Measurements from ENCODE around the gene ATP6V0D1. TPM values are rescaled to one million over a fixed set of nuclear protein-coding genes. Genes with fewer than 3 reads are reported as not detected.

The ATP6V0D1 gene
- total and polyA plus RNA-seq, 2 donors (not counting 1 experiment from before 2014, with no cell fraction given): 62.1 to 91.0 TPM

GRCh38 chr16:67430504-67430976, 50.4 kb downstream of the ATP6V0D1 start:
- TF ChIP-seq EZH2 (IDR thresholded peaks at IDR 0.05; ENCODE audit: borderline replicate concordance, insufficient read depth, low read depth, low read length, poor library complexity, severe bottlenecking): peak; percentile 93
- TF ChIP-seq, protein P1, sequence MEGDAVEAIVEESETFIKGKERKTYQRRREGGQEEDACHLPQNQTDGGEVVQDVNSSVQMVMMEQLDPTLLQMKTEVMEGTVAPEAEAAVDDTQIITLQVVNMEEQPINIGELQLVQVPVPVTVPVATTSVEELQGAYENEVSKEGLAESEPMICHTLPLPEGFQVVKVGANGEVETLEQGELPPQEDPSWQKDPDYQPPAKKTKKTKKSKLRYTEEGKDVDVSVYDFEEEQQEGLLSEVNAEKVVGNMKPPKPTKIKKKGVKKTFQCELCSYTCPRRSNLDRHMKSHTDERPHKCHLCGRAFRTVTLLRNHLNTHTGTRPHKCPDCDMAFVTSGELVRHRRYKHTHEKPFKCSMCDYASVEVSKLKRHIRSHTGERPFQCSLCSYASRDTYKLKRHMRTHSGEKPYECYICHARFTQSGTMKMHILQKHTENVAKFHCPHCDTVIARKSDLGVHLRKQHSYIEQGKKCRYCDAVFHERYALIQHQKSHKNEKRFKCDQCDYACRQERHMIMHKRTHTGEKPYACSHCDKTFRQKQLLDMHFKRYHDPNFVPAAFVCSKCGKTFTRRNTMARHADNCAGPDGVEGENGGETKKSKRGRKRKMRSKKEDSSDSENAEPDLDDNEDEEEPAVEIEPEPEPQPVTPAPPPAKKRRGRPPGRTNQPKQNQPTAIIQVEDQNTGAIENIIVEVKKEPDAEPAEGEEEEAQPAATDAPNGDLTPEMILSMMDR (IDR thresholded peaks at IDR 0.05): no peak
- Mint-ChIP-seq H3K9me3 (ENCODE audit: insufficient read depth) (no peaks in the 10 kb centered on the region), H3K4me3 (peak overlapping the region; percentile 89), H3K27ac (no peak overlapping the region), H3K27me3 (peaks cover 40% of the 10 kb centered on the region), H3K4me1 (peaks cover 30% of the 10 kb centered on the region)
- H3K4me1 ChIP-seq (ENCODE audit: control insufficient read depth in 2 of 2, insufficient read depth in 2 of 2, low read length in 2 of 2): peaks cover 25 to 31% of the 10 kb centered on the region in 2 donors
- no peaks in the 10 kb centered on the region for H3K9me3 ChIP-seq (ENCODE audit: control extremely low read depth in 1 of 3, control insufficient read depth in 2 of 3, insufficient read depth in 1 of 3, low read length in 2 of 3)
- peak overlapping the region in 4 of 5 experiments; percentile 21 to 62 (median 44) for H3K4me3 ChIP-seq (ENCODE audit: control extremely low read depth in 1 of 5, extremely low read depth in 1 of 5, insufficient read depth in 1 of 5, low read depth in 2 of 5, low read length in 4 of 5)
- ATAC-seq (ENCODE audit: low read depth) (peak; percentile 21), DNase-seq (peak; percentile 65)
- H3K9ac ChIP-seq (ENCODE audit: low read length): peak overlapping the region; percentile 60
- ChIA-PET CTCF (interaction anchor here (0.8 to 1.2 kb wide), 2 partner anchors 18 to 91 kb away, joined by 3 to 4 read pairs; no protein-coding TSS in a partner anchor), POLR2A (interaction anchor here (0.6 kb wide), 1 partner anchor 172 kb away, joined by 4 read pairs; no protein-coding TSS in a partner anchor)
- no peaks in the 10 kb centered on the region for H4K20me1 ChIP-seq (ENCODE audit: control insufficient read depth, insufficient read depth, low read length, poor library complexity, severe bottlenecking)
- peaks cover 0 to 36% (median 17%) of the 10 kb centered on the region in 4 experiments for H3K27me3 ChIP-seq (replicated peaks in 1 of 4; ENCODE audit: control extremely low read depth in 1 of 4, control insufficient read depth in 3 of 4, insufficient read depth in 4 of 4, low read length in 3 of 4)
- under 1% methylated on average over 50 of the region's 53 CpGs for WGBS (ENCODE audit: insufficient coverage)
- H3K79me2 ChIP-seq (ENCODE audit: control insufficient read depth, insufficient read depth, low read length): no peaks in the 10 kb centered on the region
- H3K27ac ChIP-seq (ENCODE audit: low read length in 2 of 2): no peak overlapping the region
- peak overlapping the region; percentile 74 for H2AFZ ChIP-seq (ENCODE audit: insufficient read depth, low read depth, low read length, poor library complexity, severe bottlenecking)
- peak overlapping the region; percentile 92 for H3K4me2 ChIP-seq (replicated peaks; ENCODE audit: low read depth, low read length, poor library complexity, severe bottlenecking)
- H3K36me3 ChIP-seq (replicated peaks in 1 of 2; ENCODE audit: control extremely low read depth in 1 of 2, control insufficient read depth in 1 of 2, extremely low read depth in 1 of 2, insufficient read depth in 2 of 2, low read length in 1 of 2): no peaks in the 10 kb centered on the region
- intact Hi-C loops (cut with micrococcal nuclease): no loop called here

- H3K9me3 Mint-ChIP-seq (ENCODE audit: insufficient read depth): no peaks in the 10 kb centered on the region
- H3K27me3 Mint-ChIP-seq: peaks cover 46% of the 10 kb centered on the region
- Histone ChIP-seq H3K4me1 (ENCODE audit: control insufficient read depth in 2 of 2, insufficient read depth in 2 of 2, low read length in 2 of 2) (peaks cover 20 to 25% of the 10 kb centered on the region in 2 donors), H3K9me3 (ENCODE audit: control extremely low read depth in 1 of 3, control insufficient read depth in 2 of 3, insufficient read depth in 1 of 3, low read length in 2 of 3) (no peaks in the 10 kb centered on the region), H4K20me1 (ENCODE audit: control insufficient read depth, insufficient read depth, low read length, poor library complexity, severe bottlenecking) (no peaks in the 10 kb centered on the region), H3K36me3 (replicated peaks in 1 of 2; ENCODE audit: control extremely low read depth in 1 of 2, control insufficient read depth in 1 of 2, extremely low read depth in 1 of 2, insufficient read depth in 2 of 2, low read length in 1 of 2) (no peaks in the 10 kb centered on the region), H3K4me2 (replicated peaks; ENCODE audit: low read depth, low read length, poor library complexity, severe bottlenecking) (peak overlapping the region; percentile 92), H3K27ac (ENCODE audit: low read length in 2 of 2) (no peak overlapping the region), H3K4me3 (ENCODE audit: control extremely low read depth in 1 of 5, extremely low read depth in 1 of 5, insufficient read depth in 1 of 5, low read depth in 2 of 5, low read length in 4 of 5) (peak overlapping the region in 4 of 5 experiments; percentile 21 to 62 (median 44)), H2AFZ (ENCODE audit: insufficient read depth, low read depth, low read length, poor library complexity, severe bottlenecking) (peak overlapping the region; percentile 74), H3K27me3 (replicated peaks in 1 of 4; ENCODE audit: control extremely low read depth in 1 of 4, control insufficient read depth in 3 of 4, insufficient read depth in 4 of 4, low read length in 3 of 4) (peaks cover 0 to 39% (median 17%) of the 10 kb centered on the region in 4 experiments), H3K79me2 (ENCODE audit: control insufficient read depth, insufficient read depth, low read length) (no peaks in the 10 kb centered on the region), H3K9ac (ENCODE audit: low read length) (peak overlapping the region; percentile 60)
- 27% methylated on average over 8 of the region's 13 CpGs for WGBS (ENCODE audit: insufficient coverage)
- POLR2A ChIA-PET: no interaction called here
- intact Hi-C loops (cut with micrococcal nuclease): no loop called here
- ATAC-seq (ENCODE audit: low read depth) (no peak), DNase-seq (no peak)
- CTCF ChIA-PET: interaction anchor here (2.0 to 4.1 kb wide), 5 partner anchors 12 to 59 kb away, joined by 6 to 81 read pairs (median 20); partner anchors contain the start of gene ZDHHC1
- no peak overlapping the region for H3K27ac Mint-ChIP-seq
- H3K4me3 Mint-ChIP-seq: peak overlapping the region; percentile 89
- TF ChIP-seq, protein P1 (IDR thresholded peaks at IDR 0.05): no peak
- TF ChIP-seq EZH2 (IDR thresholded peaks at IDR 0.05; ENCODE audit: borderline replicate concordance, insufficient read depth, low read depth, low read length, poor library complexity, severe bottlenecking): no peak
- H3K4me1 Mint-ChIP-seq: peaks cover 25% of the 10 kb centered on the region
These were observed 51.0 kb downstream of the ATP6V0D1 start for GRCh38 chr16:67429799-67430503.
